SW 1271 (cell line): ENCODE results near the gene PEX14.

ENCODE experiments used
- DNase-seq, 2 experiments: peaks; one replicate each; lab custom pipeline; 2025; lab: John Stamatoyannopoulos, UW

PEX14 gene

GRCh38 chr1:10620776-10621175 lies 146.0 kb downstream of the PEX14 start:
- DNase-seq, result no peak

GRCh38 chr1:10621906-10622305 lies 147.2 kb downstream of the PEX14 start:
- no peak for DNase-seq

DNA sequence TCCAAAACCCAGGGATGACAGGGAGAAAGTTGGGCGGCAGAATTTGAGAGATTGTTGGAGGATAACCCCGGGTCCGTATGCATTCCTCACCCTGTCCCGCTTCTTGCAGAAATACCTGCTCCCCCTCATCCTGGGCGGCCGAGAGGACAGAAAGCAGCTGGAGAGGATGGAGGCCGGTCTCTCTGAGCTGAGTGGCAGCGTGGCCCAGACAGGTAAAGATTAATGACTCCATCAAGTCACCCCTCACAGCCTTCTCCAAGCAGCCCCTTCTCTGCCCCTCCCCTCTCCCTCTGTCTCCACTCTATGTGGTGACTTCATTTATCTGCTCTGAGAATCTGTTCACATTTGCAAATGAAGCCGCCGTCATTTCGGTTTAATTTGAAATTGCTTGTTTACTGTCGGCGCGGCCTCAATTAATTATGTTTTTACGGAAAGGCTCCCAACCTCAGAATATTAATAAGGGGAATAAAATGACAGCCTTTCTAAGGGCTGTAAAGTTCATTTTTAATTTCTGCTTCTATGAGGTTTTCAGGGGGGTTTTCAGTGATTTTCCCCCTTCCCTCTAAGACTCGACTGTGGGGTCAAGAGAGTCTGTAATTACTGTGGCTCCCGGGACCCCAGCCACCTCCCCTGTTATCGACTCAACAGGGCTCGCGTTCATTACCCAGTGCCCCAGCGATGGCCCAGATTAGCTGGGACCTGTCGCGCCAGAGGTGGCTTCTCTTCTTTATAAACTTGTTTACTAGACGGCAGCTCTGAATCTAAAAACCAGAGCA lies 148.3 kb downstream of the PEX14 start:
- DNase-seq, result no peak

DNA sequence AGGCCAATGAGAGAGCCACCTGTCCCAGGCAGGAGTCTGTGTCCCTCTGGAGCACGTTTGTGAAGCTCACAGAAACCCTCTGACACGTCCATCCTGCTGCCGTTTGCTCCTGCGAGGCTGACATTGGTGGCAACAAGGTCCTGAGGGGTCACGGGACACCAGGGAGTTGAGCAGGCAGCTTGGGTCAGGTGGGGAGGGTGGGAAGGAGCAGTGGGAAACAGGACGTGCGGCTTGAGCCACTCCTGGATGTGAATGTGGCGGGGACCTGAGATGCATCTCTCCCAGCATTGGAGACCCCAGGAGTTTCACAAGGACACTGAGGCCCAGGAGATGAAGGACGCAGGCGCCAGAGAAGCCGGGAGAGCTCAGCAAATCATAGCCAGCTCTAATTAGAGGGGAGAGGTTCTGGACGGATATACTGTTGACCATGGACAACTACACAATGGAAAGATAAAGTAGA lies 149.0 kb downstream of the PEX14 start:
- DNase-seq, result no peak

DNA sequence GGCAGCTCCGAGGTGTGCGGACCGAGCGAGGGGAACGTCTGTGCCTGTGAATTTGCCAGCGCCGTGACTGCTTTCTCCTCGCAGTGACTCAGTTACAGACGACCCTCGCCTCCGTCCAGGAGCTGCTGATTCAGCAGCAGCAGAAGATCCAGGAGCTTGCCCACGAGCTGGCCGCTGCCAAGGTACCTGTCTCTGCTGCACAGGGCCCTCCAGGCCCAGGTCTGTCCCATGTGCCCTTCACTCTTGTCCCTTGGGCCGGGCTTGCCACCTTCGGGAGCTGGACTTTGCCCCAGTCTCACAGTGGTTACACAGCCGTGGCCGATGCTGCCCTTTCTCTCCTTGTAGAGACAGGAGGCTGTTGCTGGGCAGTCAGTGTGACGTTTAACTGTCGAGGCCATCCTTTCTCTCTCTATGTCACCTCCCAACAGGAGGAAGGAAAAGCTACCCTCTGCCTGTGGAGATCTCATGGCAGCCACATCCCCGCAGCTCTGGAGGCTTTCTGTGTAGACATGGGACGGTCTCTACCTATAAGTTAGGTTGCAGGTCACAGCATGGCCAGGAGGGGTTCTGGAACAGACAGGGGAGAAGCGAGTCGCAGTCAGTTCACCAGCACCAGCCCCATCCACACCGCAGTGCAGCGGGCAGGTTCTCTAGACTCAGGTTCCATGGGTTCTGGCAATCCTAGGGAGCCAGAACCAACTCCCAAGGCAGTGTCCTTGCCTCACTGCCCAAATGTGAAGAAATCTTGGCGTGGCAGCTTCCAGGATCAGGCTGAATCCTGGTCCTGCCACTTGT lies 149.7 kb downstream of the PEX14 start:
- DNase-seq, result no peak

DNA sequence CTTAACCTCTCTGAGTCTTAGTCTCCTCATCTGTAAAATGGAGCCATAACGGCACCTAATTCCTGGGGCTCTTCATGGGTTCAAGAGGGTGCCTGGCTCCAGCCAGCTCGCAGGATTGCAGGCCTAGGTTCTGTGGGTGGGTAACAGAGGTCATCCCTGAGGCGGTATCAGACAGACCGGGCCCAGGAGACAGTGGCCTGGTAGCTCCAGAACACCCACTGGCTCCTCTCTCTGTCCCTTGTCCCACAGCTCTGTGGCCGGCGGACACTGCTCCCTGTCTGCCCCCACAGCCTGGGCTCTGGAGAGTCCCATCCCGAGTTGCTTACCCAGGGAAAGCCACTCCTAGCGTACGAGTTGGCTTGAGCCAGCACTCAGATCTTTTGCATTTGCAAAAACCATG lies 150.3 kb downstream of the PEX14 start:
- no peak for DNase-seq

DNA sequence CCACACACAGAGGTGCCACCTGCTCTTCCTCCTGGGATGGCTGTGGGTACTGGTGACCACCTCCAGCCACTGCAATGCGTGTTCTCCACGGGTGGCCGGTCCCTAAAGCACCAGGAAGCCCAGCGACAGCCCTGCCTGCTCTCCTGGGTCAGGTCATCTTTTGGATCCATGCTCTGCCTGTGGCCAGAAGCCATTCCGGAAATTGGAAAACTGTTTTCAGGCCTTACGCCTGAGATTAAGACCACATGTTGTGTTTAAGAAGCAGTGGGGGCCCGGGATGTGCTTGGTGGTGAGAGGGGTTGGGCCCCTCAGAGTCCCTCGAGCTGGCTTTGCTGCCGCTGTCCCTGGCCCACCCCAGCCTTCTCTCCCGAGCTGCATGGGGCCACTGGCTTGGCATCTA lies 150.8 kb downstream of the PEX14 start:
- DNase-seq, result no peak

DNA sequence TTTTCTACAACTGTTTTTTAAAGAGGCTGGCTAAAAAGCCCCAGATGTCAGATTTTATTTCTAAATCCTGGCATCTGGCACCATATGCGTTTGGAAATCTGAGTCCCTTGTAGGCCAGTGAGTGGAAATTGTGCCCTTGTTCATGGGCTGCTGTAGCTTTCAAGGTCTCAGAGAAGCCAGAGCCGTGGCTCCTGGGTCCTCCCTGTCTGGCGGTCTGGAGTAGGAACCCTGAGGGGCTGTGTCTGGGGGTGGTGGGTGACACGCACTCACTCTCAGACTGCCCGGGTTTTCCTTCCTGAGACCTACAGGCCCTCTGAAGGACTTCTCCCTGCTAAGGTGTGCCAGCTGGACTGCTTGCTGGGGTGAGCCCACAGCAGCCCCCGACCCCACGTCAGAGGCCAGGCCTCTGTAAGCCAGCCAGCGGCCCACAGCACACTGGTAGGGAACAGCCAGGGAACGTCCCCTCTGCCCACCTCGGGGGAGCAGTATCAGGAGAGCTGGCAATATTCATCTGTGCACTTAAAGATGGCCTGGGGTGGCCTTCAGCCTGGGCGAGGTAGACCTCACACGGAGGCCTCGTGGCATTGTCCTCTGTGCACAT lies 151.5 kb downstream of the PEX14 start:
- no peak for DNase-seq

GRCh38 chr1:10626791-10627410 lies 152.2 kb downstream of the PEX14 start:
- DNase-seq, result no peak

DNA sequence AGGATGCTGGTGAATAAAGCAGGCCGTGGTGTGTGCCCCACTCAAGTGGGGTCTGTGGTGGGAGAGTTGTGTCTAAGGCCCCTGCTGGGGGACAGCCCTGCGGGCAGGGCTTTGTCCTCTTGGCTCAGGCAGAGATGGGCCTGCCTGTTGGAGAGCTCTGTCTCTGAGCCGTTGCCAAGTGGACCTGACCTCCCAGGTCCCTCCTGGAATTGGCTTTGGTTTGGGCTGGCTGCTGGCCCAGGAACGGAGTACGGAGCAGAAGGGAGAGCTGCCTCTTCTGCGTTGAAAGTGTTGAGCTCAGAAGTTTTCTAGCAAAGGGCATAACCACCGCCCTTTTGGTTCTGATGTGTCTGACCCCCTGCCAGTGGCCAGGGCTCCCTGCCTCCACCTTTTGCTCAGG lies 153.9 kb downstream of the PEX14 start:
- no peak for DNase-seq

- DNase-seq, result no peak
Observed at GRCh38 chr1:10629091-10629815, 154.5 kb downstream of the PEX14 start.

DNA sequence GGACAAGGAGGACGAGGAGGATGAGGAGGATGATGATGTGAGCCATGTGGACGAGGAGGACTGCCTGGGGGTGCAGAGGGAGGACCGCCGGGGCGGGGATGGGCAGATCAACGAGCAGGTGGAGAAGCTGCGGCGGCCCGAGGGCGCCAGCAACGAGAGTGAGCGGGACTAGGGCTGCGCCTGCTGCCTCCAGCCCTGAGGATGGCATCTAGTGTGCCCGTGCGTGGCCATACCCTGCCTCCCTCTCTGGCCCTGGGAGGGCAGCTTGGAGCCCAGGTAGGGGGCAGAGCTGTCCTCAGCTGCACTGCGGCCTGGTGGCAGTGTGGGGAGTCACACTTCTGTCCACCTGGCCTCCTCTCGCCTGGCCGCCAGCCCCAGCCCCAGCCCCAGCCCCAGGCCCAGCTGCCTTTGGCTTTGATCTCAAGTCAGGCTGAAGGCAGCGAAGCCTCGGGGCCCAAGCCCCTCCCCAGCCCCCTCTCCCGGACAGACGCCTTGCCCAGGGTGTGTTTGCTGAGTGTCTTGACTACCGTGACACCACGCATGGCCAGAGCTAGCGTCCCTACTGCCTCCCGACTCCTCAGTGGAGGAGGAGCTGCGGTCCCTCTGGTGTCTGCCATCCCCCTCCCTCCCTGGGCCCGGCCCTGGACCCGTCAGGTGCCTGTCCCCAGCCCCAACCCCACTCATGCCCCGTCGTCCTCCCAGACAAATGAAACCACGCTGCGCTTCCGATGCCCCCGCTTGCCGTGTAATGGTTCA lies 155.2 kb downstream of the PEX14 start:
- DNase-seq, result no peak

DNA sequence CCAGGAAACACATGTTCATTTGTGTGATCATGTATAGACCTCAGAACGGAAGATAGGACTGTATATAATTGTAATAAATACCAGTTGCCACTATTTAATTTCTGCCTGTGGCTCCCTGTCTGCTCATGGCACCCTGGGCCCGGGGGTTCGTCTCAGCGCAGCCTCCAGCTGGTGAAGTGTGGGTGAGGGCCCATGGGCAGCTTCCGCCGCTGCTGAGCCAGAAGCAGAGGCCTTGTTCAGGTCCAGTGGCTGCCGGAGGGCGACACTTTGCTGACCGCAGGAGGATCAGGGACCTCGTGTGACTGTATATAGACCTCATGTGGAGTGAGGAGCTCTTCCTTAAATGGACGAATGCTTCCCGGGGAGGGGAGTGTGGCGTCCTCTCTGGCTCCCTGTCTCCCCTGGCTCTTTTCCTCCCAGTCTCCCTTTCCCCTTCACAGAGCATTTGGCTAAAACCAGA lies 155.9 kb downstream of the PEX14 start:
- no peak for DNase-seq

DNA sequence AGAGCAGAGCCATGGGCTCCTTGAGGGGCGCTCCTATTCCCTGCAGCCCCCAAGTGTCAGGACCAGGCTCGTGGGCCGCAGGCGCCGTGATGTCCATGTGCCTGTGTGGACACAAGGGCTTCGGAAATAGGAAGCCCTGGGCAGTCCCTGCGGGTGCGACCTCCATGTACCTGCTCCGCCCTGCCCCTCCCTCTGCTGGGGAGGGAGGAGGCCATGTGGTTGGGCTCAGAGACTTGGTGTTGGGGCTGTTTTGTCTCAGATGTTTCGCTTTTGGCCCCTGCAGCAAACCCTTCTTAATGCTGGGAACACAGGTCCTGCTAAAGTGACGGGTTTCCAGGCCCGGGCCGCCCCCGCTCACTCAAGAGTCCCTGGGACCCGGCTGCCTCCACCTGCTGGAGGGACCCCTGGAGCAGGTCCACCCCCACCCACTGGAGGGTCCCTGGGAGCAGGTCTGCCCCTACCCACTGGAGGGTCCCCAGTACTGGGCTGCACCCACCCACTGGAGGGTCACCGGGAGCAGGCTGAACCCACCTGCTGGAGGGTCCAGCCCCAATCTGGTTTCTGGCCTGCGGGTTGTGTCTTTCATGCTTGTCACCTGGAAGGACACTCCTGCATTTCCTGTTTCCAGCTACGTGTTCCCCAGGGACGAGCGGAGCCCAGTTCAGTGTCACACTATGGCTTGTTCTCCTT lies 156.5 kb downstream of the PEX14 start:
- DNase-seq, result no peak

- no peak for DNase-seq
Observed at GRCh38 chr1:10631811-10632593, 157.3 kb downstream of the PEX14 start.

DNA sequence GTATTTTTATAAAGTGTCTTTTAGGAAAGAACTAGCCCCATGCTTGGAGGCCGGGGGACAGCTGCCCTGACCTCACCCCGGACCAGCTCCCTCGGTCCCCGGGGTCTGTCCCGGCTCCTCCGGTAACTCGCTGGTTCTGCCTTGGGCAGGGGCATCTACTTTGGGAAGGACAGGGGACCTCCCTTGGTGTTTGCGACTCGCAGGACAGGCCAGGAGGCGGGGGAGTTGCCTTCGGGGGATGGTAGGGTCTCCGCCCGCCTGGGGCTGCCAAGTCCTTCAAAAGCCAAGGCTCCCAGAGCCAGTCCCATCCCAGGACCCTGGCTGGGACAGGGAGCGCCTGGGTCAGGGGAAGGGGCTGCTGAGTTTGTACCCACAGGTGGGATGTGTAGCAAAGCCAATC lies 157.9 kb downstream of the PEX14 start:
- no peak for DNase-seq

GRCh38 chr1:10633416-10633815 lies 158.7 kb downstream of the PEX14 start:
- no peak for DNase-seq

DNA sequence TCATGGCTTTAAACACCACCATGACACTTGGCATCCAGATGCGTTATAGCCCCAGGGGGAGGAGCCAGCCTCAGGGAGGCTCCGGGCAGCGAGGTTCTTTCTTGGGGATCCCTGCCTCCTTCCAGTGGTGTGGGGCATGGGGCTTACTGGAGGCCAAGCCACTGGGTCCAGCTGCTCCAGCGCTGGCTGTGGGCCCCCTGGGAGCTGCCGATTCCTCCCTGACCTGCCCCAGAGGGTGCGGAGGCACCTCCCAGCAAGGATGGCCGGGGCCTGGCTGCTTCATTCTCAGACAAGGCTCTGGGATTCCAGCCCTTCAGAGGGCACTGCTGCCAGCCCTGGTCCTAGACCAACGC lies 159.3 kb downstream of the PEX14 start:
- no peak for DNase-seq

DNA sequence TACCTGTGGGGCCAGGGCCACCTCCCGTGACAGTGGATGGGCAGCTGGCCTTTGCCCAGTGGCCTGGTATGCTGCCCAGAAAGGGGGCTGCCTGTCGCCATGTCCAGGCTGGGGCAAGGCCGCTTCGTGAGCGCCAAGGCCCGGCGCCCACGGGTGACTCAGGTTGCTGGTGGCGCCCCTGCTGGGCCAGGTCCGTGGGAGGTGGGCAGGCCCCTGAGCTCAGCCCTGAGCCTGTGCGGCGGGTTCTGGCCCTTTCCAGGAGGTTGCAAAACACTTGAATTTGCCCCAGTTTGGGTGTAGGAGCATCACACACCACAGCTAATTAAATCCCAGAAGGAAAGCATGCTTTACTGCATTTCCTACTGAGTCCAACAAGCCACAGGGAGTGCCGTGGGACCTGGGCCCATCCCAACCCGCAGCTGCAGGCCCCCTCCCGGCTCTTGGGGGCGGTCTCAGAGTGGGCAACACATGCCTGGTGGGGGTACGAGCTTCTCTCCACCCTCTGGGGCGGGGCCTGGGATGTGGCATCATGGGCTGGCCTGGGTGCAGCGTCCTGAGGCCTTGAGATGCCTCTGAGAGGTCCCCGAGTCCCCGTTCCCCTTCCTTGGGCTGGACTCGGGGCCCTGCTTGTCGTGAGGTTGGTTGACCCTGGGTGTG lies 159.8 kb downstream of the PEX14 start:
- no peak for DNase-seq
